ENCODE results near the gene PHACTR1.

GRCh38 chr6:13142611-13143010 is 426.0 kb downstream of the PHACTR1 start:
- TF ChIP-seq CTCF (IDR thresholded peaks at IDR 0.05) (no peak), POLR2A (IDR thresholded peaks at IDR 0.05) (no peak), EP300 (IDR thresholded peaks at IDR 0.05) (no peak)

All from stomach (tissue), 4 donors.